ENCODE data around the gene ZBTB21. TPM values are rescaled to one million over a fixed set of nuclear protein-coding genes. Genes with fewer than 3 reads are reported as not detected.

Gene ZBTB21
- total RNA-seq, 2 donors from 2014 or later = 17.3 to 23.1 TPM

DNA sequence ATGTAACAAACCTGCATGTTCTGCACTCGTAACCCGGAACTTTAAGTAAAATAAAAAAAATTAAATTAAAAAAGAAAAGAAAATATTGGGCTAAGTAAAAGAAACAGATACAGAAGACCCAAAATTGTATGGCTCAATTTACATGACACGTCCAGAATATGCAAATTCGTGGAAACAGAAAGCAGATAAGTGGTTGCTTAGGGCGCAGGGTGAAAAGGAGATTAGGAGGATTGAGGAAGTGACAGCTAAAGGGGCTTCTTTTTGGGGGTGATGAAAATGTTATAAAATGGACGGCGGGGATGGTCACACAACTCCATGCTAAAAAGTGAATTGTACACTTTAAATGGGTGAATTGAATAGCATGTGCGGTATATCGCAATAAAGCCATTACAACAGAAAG lies 27.4 kb upstream of the ZBTB21 start:
- H3K27me3 Mint-ChIP-seq (ENCODE audit: insufficient read depth) = no peaks in the 10 kb centered on the region
- WGBS, 2 experiments (ENCODE audit: insufficient coverage in 1 of 2, insufficient read length in 1 of 2) = 88 to 97% methylated on average over 9 of the region's 9 CpGs

DNA sequence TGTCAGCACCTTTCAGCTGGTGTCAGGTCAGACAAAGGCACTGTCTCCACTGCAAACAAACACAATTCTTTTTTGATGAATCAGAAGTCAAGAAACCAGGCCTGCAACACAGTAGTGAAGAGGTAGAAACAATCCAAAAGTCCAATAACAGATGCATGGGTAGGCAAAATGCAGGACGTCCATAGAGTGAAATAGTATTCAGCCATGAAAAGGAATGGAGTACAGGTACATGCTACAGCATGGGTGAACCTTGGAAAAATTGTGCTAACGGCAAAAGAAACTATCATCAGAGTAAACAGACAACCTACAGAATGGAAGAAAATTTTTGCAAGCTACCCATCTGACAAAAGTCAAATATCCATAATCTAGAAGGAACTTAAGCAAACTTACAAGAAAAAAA lies 26.2 kb upstream of the ZBTB21 start:
- Histone ChIP-seq H3K36me3 (ENCODE audit: control insufficient read depth, insufficient read depth, low read length) (no peaks in the 10 kb centered on the region), H3K27me3 (ENCODE audit: control insufficient read depth, insufficient read depth, low read length, poor library complexity, severe bottlenecking) (no peaks in the 10 kb centered on the region), H3K27ac (ENCODE audit: low read depth, low read length) (no peak overlapping the region), H3K4me3 (ENCODE audit: low read length) (no peak overlapping the region), H3K9ac (ENCODE audit: extremely low read depth, low read length, poor library complexity, severe bottlenecking) (no peak overlapping the region), H3K9me3 (ENCODE audit: control insufficient read depth, low read length) (no peaks in the 10 kb centered on the region), H3K4me1 (ENCODE audit: control insufficient read depth, insufficient read depth, low read length) (no peaks in the 10 kb centered on the region)
- Mint-ChIP-seq H3K36me3 (ENCODE audit: low read depth) (no peaks in the 10 kb centered on the region), H3K4me1 (peaks cover 5% of the 10 kb centered on the region), H3K9me3 (peaks cover 3% of the 10 kb centered on the region), H3K27me3 (ENCODE audit: insufficient read depth) (no peaks in the 10 kb centered on the region), H3K4me3 (no peak overlapping the region), H3K27ac (no peak overlapping the region)
- WGBS, 2 experiments (ENCODE audit: insufficient coverage in 1 of 2, insufficient read length in 1 of 2) = 83 to 95% methylated on average over 2 of the region's 2 CpGs
- TF ChIP-seq, protein P1, sequence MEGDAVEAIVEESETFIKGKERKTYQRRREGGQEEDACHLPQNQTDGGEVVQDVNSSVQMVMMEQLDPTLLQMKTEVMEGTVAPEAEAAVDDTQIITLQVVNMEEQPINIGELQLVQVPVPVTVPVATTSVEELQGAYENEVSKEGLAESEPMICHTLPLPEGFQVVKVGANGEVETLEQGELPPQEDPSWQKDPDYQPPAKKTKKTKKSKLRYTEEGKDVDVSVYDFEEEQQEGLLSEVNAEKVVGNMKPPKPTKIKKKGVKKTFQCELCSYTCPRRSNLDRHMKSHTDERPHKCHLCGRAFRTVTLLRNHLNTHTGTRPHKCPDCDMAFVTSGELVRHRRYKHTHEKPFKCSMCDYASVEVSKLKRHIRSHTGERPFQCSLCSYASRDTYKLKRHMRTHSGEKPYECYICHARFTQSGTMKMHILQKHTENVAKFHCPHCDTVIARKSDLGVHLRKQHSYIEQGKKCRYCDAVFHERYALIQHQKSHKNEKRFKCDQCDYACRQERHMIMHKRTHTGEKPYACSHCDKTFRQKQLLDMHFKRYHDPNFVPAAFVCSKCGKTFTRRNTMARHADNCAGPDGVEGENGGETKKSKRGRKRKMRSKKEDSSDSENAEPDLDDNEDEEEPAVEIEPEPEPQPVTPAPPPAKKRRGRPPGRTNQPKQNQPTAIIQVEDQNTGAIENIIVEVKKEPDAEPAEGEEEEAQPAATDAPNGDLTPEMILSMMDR (conservative IDR thresholded peaks at IDR 0.05) = no peak
- no peak for DNase-seq

More for the DNA sequence above, 27.4 kb upstream of the ZBTB21 start:
- Histone ChIP-seq H3K4me1 (ENCODE audit: control insufficient read depth, insufficient read depth, low read length) (no peaks in the 10 kb centered on the region), H3K9me3 (ENCODE audit: control insufficient read depth, low read length) (no peaks in the 10 kb centered on the region), H3K27me3 (ENCODE audit: control insufficient read depth, insufficient read depth, low read length, poor library complexity, severe bottlenecking) (no peaks in the 10 kb centered on the region), H3K4me3 (ENCODE audit: low read length) (no peak overlapping the region), H3K27ac (ENCODE audit: low read depth, low read length) (peak overlapping the region; percentile 21), H3K9ac (ENCODE audit: extremely low read depth, low read length, poor library complexity, severe bottlenecking) (no peak overlapping the region), H3K36me3 (ENCODE audit: control insufficient read depth, insufficient read depth, low read length) (no peaks in the 10 kb centered on the region)
- H3K36me3 Mint-ChIP-seq (ENCODE audit: low read depth) = no peaks in the 10 kb centered on the region
- no peak overlapping the region for H3K27ac Mint-ChIP-seq
- no peak for DNase-seq
- TF ChIP-seq, protein P1 (conservative IDR thresholded peaks at IDR 0.05) = no peak
- no peak overlapping the region for H3K4me3 Mint-ChIP-seq
- no peaks in the 10 kb centered on the region for H3K4me1 Mint-ChIP-seq
- H3K9me3 Mint-ChIP-seq = peaks cover 3% of the 10 kb centered on the region

DNA sequence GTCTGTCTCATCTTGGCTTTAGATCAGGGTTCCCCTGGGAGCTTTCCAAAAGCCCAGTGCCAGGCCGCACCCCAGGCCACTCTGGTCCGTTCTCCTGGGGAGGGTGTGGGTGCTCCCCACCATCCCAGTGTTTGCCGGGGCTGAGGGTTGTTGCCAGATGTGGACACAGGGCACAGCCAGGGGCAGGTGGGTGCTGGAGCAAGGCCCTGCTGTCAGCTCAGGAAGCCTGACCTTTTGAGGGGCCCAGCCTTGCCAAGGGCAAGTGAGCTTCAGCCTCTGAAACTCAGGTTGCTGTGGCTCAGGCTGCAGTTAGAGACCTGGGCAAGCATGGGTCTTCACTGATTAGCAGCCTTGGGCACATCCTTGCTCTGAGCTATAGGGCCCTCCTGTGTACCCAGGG lies 22.8 kb upstream of the ZBTB21 start:
- WGBS, 2 experiments (ENCODE audit: insufficient coverage in 1 of 2, insufficient read length in 1 of 2) = 95 to 100% methylated on average over 1 to 3 of the region's 3 CpGs

More for the DNA sequence above, 22.8 kb upstream of the ZBTB21 start:
- Histone ChIP-seq H3K9me3 (ENCODE audit: control insufficient read depth, low read length) (no peaks in the 10 kb centered on the region), H3K36me3 (ENCODE audit: control insufficient read depth, insufficient read depth, low read length) (no peaks in the 10 kb centered on the region), H3K4me1 (ENCODE audit: control insufficient read depth, insufficient read depth, low read length) (peaks cover 6% of the 10 kb centered on the region), H3K4me3 (ENCODE audit: low read length) (no peak overlapping the region), H3K27ac (ENCODE audit: low read depth, low read length) (no peak overlapping the region), H3K27me3 (ENCODE audit: control insufficient read depth, insufficient read depth, low read length, poor library complexity, severe bottlenecking) (no peaks in the 10 kb centered on the region), H3K9ac (ENCODE audit: extremely low read depth, low read length, poor library complexity, severe bottlenecking) (no peak overlapping the region)
- peaks cover 7% of the 10 kb centered on the region for H3K4me1 Mint-ChIP-seq
- no peaks in the 10 kb centered on the region for H3K36me3 Mint-ChIP-seq (ENCODE audit: low read depth)
- no peaks in the 10 kb centered on the region for H3K27me3 Mint-ChIP-seq (ENCODE audit: insufficient read depth)
- H3K4me3 Mint-ChIP-seq = no peak overlapping the region
- no peak overlapping the region for H3K27ac Mint-ChIP-seq
- TF ChIP-seq, protein P1 (conservative IDR thresholded peaks at IDR 0.05) = no peak
- DNase-seq = no peak
- no peaks in the 10 kb centered on the region for H3K9me3 Mint-ChIP-seq

Data from endodermal cell (in vitro differentiated cells).